Hepatocyte (in vitro differentiated cells): ENCODE data around the gene ULK1. TPM values are rescaled to one million over a fixed set of nuclear protein-coding genes. Genes with fewer than 3 reads are reported as not detected.

Source experiments
- DNase-seq: peaks from one replicate; pipeline ENCODE4 v3.0.0-alpha.2; 2016; ENCODE audit warnings: low spot score
- H2AFZ ChIP-seq: fragments of 200-600 bp; sonication (generic); 2 replicates; pipeline ENCODE4 v1.6.0; 2016; ENCODE audit warnings: antibody characterized with exemption, mild to moderate bottlenecking
- H3K27ac ChIP-seq: fragments of 200-600 bp; sonication (generic); 2 replicates; pipeline ENCODE4 v1.5.1; 2016; ENCODE audit warnings: mild to moderate bottlenecking
- H3K27me3 ChIP-seq: fragments of 200-600 bp; sonication (generic); 2 replicates; pipeline ENCODE4 v1.6.1; 2016
- H3K36me3 ChIP-seq: fragments of 200-600 bp; sonication (generic); replicated peaks from 2 replicates; pipeline ENCODE4 v1.5.1; 2016; ENCODE audit warnings: low read depth; ENCODE audit not compliant: insufficient read depth
- H3K4me1 ChIP-seq: fragments of 200-600 bp; sonication (generic); 2 replicates; pipeline ENCODE4 v1.5.1; 2016; ENCODE audit warnings: mild to moderate bottlenecking, moderate library complexity; ENCODE audit not compliant: insufficient read depth
- H3K4me2 ChIP-seq: fragments of 200-600 bp; sonication (generic); 2 replicates; pipeline ENCODE4 v1.6.0; 2016
- H3K4me3 ChIP-seq: fragments of 200-600 bp; sonication (generic); 2 replicates; pipeline ENCODE4 v1.5.1; 2016; ENCODE audit warnings: mild to moderate bottlenecking
- H3K79me2 ChIP-seq: fragments of 200-600 bp; sonication (generic); 2 replicates; pipeline ENCODE4 v1.6.0; 2017; ENCODE audit warnings: mild to moderate bottlenecking
- H3K9me2 ChIP-seq: fragments of 200-600 bp; sonication (generic); replicated peaks from 2 replicates; pipeline ENCODE4 v1.6.0; 2017; ENCODE audit warnings: mild to moderate bottlenecking; ENCODE audit not compliant: insufficient read depth
- H3K9me3 ChIP-seq: fragments of 200-600 bp; sonication (generic); 2 replicates; pipeline ENCODE4 v1.5.1; 2016; ENCODE audit warnings: low read depth, mild to moderate bottlenecking
- H4K20me1 ChIP-seq: fragments of 200-600 bp; sonication (generic); 2 replicates; pipeline ENCODE4 v1.6.0; 2016; ENCODE audit warnings: mild to moderate bottlenecking; ENCODE audit not compliant: insufficient read depth, poor library complexity, severe bottlenecking
- CTCF ChIP-seq: fragments of 200-600 bp; sonication (generic); IDR thresholded peaks from 2 replicates; pipeline ENCODE4 v1.5.1; 2016; ENCODE audit warnings: antibody characterized with exemption, mild to moderate bottlenecking; ENCODE audit not compliant: poor library complexity
- EZH2 ChIP-seq: fragments of 200-600 bp; sonication (generic); IDR thresholded peaks from 2 replicates; pipeline ENCODE4 v1.6.1; 2016; ENCODE audit warnings: antibody characterized with exemption, mild to moderate bottlenecking, borderline replicate concordance
- EZH2phosphoT487 ChIP-seq: fragments of 200-600 bp; sonication (generic); IDR thresholded peaks from one replicate; pipeline ENCODE4 v1.6.1; 2018; ENCODE audit warnings: antibody characterized with exemption, mild to moderate bottlenecking, low read depth, moderate library complexity; ENCODE audit not compliant: unreplicated experiment, severe bottlenecking
- whole genome bisulfite sequencing: methylation state at CpG from one replicate; pipeline ENCODE4 v1.1.6; 2016; ENCODE audit warnings: low lambda C conversion rate; ENCODE audit errors: missing lambda C conversion rate; 5-methylcytosine and 5-hydroxymethylcytosine counted together
- polyA plus RNA-seq: library from polyadenylated mRNA; unstranded; fragments of >200 nt; fragmentation: Nextera tagmentation; extraction: Ambion mirVana; gene quantifications from 2 replicates; pipeline ENCODE4 v1.2.1, GENCODE V29; 2016
- total RNA-seq: library from RNA; depleted of rRNA; stranded (reverse); fragments of >200 nt; gene quantifications from 2 replicates; pipeline ENCODE4 v1.2.3, GENCODE V29; 2014

ULK1 gene
- 9.4 and 9.8 TPM in 2 replicates for total RNA-seq
- 11.0 and 14.8 TPM in 2 replicates for polyA plus RNA-seq

GRCh38 chr12:131894313-131894860, at the start of gene ULK1:
Gene ULK1, plus strand, starts transcription at chr12:131894622. Its CDS starts 380 bp downstream, at chr12:131895002.
- Histone ChIP-seq H3K9me2 (no peaks in the 10 kb centered on the region), H3K4me1 (peaks cover 8% of the 10 kb centered on the region), H3K4me2 (peak within 1 kb of the TSS; percentile 100), H3K27me3 (no peaks in the 10 kb centered on the region), H3K27ac (peak within 1 kb of the TSS; percentile 96), H3K9me3 (no peaks in the 10 kb centered on the region), H3K36me3 (no peaks in the 10 kb centered on the region), H3K4me3 (peak within 1 kb of the TSS; percentile 85), H4K20me1 (peaks cover 27% of the 10 kb centered on the region), H3K79me2 (peaks cover 38% of the 10 kb centered on the region), H2AFZ (no peak within 1 kb of the TSS)
- DNase-seq = peak; percentile 97
- 0% methylated on average over 8 of the region's 64 CpGs for WGBS
- TF ChIP-seq EZH2phosphoT487 (no peak), EZH2 (no peak), CTCF (no peak)

- no peaks in the 10 kb centered on the region for H3K9me2 ChIP-seq
- no peak for DNase-seq
- no peak overlapping the region for H3K4me3 ChIP-seq
- no peak overlapping the region for H3K4me2 ChIP-seq
- H3K27ac ChIP-seq = no peak overlapping the region
- no peaks in the 10 kb centered on the region for H3K9me3 ChIP-seq
- no peaks in the 10 kb centered on the region for H3K36me3 ChIP-seq
- H3K4me1 ChIP-seq = no peaks in the 10 kb centered on the region
- H3K79me2 ChIP-seq = no peaks in the 10 kb centered on the region
- no peak overlapping the region for H2AFZ ChIP-seq
- TF ChIP-seq EZH2phosphoT487 (no peak), EZH2 (no peak), CTCF (no peak)
- no peaks in the 10 kb centered on the region for H4K20me1 ChIP-seq
- no peaks in the 10 kb centered on the region for H3K27me3 ChIP-seq
- WGBS = 95% methylated on average over 25 of the region's 25 CpGs
These were observed 49.8 kb upstream of the ULK1 start for GRCh38 chr12:131844656-131845055.

GRCh38 chr12:131845121-131845520, 49.3 kb upstream of the ULK1 start:
- Histone ChIP-seq H2AFZ (no peak overlapping the region), H3K36me3 (no peaks in the 10 kb centered on the region), H4K20me1 (no peaks in the 10 kb centered on the region), H3K4me1 (no peaks in the 10 kb centered on the region), H3K27me3 (no peaks in the 10 kb centered on the region), H3K79me2 (no peaks in the 10 kb centered on the region), H3K9me2 (no peaks in the 10 kb centered on the region), H3K4me3 (no peak overlapping the region), H3K4me2 (no peak overlapping the region), H3K27ac (no peak overlapping the region), H3K9me3 (no peaks in the 10 kb centered on the region)
- 96% methylated on average over 27 of the region's 29 CpGs for WGBS
- DNase-seq = no peak
- TF ChIP-seq EZH2 = no peak
- no peak for TF ChIP-seq CTCF
- no peak for TF ChIP-seq EZH2phosphoT487
